PFSK-1 (cell line): ENCODE measurements around the gene CC2D2A.

Source experiments
- FOXP2 ChIP-seq: optimal IDR thresholded peaks from 2 replicates; pipeline ENCODE3; 2011; ENCODE audit warnings: borderline replicate concordance, control low read depth, inconsistent platforms; ENCODE audit not compliant: insufficient read depth; ENCODE audit errors: extremely low read length, extremely low read depth
- POLR2AphosphoS5 ChIP-seq: IDR thresholded peaks from 2 replicates; pipeline ENCODE4 v1.6.1; 2012; ENCODE audit warnings: low read depth, mild to moderate bottlenecking, control low read depth, low read length, moderate library complexity
- SIN3A ChIP-seq: IDR thresholded peaks from 2 replicates; pipeline ENCODE4 v1.6.1; 2012; ENCODE audit warnings: mild to moderate bottlenecking, low read length, moderate library complexity, borderline replicate concordance; ENCODE audit not compliant: insufficient read depth
- TAF1 ChIP-seq: IDR thresholded peaks from 2 replicates; pipeline ENCODE4 v1.6.1; 2012; ENCODE audit warnings: low read length, control low read depth, borderline replicate concordance; ENCODE audit not compliant: insufficient read depth
- TF ChIP-seq, protein P1 (sequence below), 2 experiments: IDR thresholded peaks; 2 replicates each; pipeline versions ENCODE4 v1.6.1 to v1.8.0; 2011 to 2012; ENCODE audit warnings: low read depth in 2 of 2, low read length in 2 of 2, control low read depth in 1 of 2, inconsistent platforms in 1 of 2, mild to moderate bottlenecking in 1 of 2, moderate library complexity in 1 of 2; ENCODE audit not compliant: insufficient read depth in 1 of 2

Gene CC2D2A

DNA sequence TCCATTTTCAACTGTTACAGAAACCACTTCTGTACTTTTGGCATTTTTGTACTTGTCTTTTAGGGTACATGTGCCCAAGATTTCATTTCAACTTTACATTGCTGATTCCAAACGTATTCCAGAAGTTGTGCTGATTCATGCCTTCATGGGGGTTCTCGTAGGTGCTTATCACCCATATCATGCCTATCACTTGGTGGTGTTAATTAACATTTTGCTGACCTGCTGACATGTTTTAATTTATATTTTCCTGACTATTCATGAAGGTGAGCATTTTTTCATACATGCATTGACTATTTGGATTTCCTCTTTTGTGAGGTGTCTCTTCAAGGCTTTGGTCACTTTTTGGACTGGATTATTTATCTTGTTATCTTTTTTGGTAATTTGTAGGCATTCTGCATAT lies 64.1 kb downstream of the CC2D2A start:
- no peak for TF ChIP-seq TAF1
- no peak for TF ChIP-seq FOXP2
- no peak for TF ChIP-seq POLR2AphosphoS5
- TF ChIP-seq, protein P1, sequence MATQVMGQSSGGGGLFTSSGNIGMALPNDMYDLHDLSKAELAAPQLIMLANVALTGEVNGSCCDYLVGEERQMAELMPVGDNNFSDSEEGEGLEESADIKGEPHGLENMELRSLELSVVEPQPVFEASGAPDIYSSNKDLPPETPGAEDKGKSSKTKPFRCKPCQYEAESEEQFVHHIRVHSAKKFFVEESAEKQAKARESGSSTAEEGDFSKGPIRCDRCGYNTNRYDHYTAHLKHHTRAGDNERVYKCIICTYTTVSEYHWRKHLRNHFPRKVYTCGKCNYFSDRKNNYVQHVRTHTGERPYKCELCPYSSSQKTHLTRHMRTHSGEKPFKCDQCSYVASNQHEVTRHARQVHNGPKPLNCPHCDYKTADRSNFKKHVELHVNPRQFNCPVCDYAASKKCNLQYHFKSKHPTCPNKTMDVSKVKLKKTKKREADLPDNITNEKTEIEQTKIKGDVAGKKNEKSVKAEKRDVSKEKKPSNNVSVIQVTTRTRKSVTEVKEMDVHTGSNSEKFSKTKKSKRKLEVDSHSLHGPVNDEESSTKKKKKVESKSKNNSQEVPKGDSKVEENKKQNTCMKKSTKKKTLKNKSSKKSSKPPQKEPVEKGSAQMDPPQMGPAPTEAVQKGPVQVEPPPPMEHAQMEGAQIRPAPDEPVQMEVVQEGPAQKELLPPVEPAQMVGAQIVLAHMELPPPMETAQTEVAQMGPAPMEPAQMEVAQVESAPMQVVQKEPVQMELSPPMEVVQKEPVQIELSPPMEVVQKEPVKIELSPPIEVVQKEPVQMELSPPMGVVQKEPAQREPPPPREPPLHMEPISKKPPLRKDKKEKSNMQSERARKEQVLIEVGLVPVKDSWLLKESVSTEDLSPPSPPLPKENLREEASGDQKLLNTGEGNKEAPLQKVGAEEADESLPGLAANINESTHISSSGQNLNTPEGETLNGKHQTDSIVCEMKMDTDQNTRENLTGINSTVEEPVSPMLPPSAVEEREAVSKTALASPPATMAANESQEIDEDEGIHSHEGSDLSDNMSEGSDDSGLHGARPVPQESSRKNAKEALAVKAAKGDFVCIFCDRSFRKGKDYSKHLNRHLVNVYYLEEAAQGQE (IDR thresholded peaks at IDR 0.05; ENCODE audit: insufficient read depth in 1 of 2, low read depth in 2 of 2, low read length in 2 of 2), result no peak
- TF ChIP-seq SIN3A, result no peak

DNA sequence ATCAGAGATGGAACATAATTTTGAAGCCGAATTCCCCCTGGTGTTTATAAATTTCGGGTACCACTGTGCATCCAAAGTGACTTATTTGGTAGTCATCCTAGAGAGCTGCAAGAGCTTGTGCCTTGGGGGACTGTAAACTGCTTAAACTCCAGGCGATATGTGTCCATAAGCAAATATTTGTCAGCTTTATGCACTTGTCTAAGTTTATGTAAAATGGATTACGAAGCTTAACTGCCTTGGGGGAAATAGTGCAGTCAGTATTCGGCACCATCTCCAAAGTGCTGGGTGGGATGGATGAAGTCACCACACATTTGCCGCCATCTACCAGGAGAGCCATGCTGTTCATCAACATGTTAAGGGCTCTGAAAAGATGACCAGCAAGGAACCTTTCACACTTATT lies 65.9 kb downstream of the CC2D2A start:
- TF ChIP-seq, protein P1 (IDR thresholded peaks at IDR 0.05; ENCODE audit: insufficient read depth in 1 of 2, low read depth in 2 of 2, low read length in 2 of 2), result no peak
- no peak for TF ChIP-seq FOXP2
- TF ChIP-seq SIN3A, result no peak
- no peak for TF ChIP-seq POLR2AphosphoS5
- no peak for TF ChIP-seq TAF1

DNA sequence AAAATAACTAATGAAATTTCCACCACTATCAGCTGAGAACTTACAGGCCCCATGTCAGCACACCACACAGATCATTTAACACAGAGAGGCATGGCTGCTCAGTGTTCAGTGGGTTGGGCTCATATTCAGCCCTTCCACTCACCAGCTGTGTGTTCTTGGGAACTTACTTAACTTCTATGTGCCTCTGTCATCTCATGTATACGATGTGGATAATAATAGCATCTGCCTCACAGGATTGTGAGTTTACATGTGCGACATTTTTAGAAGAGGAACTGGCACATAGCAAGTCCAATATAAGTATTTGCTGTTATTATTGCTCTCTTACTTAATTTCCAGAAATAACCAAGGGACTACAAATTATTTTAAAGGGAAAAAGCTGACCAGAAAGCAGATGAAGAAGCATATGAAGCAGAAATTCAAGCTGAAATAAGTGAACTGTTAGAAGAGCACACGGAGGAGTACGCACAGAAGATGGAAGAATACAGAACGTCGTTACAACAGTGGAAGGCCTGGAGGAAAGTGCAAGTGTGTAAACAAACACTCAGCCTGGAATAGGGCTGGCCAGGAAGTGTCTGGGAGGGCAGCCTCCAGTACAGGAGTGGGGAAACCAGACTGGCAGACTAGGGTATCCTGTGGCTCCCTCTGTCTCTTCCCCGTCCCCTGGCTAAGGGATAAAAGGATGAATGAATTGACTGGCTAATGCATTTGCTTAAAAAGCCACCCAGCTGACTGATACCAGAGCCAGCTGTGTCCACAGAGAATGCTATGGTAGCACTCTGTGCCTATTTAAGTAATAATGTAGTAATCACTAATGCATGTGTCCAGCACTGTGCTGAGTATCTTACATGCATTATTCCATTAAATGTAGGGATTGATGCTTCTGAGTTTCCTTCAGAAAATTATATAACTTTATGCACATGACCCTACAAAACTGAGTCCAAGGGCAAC lies 67.1 kb downstream of the CC2D2A start:
- TF ChIP-seq, protein P1 (IDR thresholded peaks at IDR 0.05; ENCODE audit: insufficient read depth in 1 of 2, low read depth in 2 of 2, low read length in 2 of 2), result no peak
- TF ChIP-seq TAF1 (no peak), FOXP2 (no peak)

DNA sequence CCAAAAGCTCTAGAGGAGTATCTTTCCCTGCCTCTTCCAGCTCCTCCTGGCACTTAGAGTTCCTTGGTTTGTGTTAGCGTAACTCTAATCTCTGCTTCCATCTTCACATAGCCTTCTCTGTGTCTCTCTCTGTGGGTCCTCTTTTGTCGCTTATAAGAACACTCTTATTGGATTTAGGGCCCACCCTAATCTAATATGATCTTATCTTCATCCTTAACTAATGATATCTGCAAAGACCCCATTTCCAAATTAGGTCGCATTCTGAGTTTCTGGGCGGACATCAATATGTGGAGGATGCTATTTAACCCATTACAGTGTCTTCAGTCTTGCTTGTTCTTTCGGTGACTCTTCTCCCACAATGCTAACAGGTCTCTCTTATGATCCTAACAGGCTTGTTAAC lies 72.3 kb downstream of the CC2D2A start:
- TF ChIP-seq, protein P1 (IDR thresholded peaks at IDR 0.05; ENCODE audit: insufficient read depth in 1 of 2, low read depth in 2 of 2, low read length in 2 of 2), result no peak
- TF ChIP-seq FOXP2 (no peak), SIN3A (no peak), POLR2AphosphoS5 (no peak), TAF1 (no peak)

DNA sequence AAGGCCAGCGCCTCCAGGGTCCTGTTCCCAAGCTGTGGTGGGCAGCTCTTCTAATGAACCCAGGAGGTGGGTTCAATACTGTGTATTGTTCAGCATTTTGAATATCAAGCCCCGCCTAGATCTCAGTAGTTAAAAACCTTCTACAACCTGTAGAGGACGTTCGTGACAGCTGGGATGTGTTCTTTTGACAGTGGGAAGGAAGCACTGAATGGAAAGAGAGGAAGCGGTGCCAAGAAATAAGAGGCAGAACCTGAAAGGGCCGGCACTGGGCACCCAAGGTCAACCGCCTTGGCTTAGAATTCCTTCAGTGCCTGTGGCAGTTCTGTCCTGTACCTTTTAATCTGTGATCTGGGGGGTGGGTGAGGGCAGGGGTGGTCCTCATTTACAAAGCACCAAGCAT lies 73.1 kb downstream of the CC2D2A start:
- TF ChIP-seq SIN3A (no peak), FOXP2 (no peak), TAF1 (no peak), POLR2AphosphoS5 (no peak)
- TF ChIP-seq, protein P1 (IDR thresholded peaks at IDR 0.05; ENCODE audit: insufficient read depth in 1 of 2, low read depth in 2 of 2, low read length in 2 of 2), result no peak
